Vagina (tissue), 2 donors: Measurements from ENCODE around the gene RPS6KA2.

ENCODE experiments used
- POLR2A ChIP-seq, 2 donors: fragments of 450-650 bp; IDR thresholded peaks; one replicate each; pipeline ENCODE4 v1.6.1; 2017; ENCODE audit warnings: antibody characterized with exemption in 2 of 2, mild to moderate bottlenecking in 2 of 2, moderate library complexity in 2 of 2
- POLR2AphosphoS5 ChIP-seq, 2 donors: sonication (generic); formaldehyde crosslinking; IDR thresholded peaks; one replicate each; pipeline ENCODE4 v1.9.0; 2017; ENCODE audit warnings: antibody characterized with exemption in 2 of 2, mild to moderate bottlenecking in 2 of 2, low read depth in 1 of 2; ENCODE audit not compliant: insufficient read depth in 1 of 2
- TF ChIP-seq, protein P1 (sequence below), 3 experiments: fragments of 450-650 bp in 2 of 3; fragments of 200-600 bp in 1 of 3; sonication (generic) in 1 of 3; IDR thresholded peaks; one replicate each; pipeline ENCODE4 v1.5.1; 2017 to 2019; ENCODE audit warnings: antibody characterized with exemption in 3 of 3, mild to moderate bottlenecking in 2 of 3, moderate library complexity in 2 of 3

DNA sequence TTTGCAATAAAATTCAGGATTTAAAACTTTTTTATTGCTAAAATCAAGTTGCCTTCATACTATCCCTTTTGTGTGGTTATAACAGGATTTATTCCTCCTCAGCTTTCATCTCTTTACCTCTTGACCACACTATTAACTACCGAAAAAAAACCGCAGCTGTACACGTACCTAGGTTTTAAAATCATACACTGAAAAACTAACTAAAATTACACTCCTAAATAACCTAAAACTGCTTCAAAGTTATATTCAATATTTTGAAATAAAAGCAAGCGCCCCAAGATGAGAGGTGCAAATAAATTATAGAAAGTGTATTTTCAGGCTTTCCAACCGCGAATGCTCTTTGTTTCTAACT is 245.7 kb downstream of the RPS6KA2 start:
- TF ChIP-seq POLR2AphosphoS5 (IDR thresholded peaks at IDR 0.05; ENCODE audit: insufficient read depth in 1 of 2, low read depth in 1 of 2) (no peak), POLR2A (IDR thresholded peaks at IDR 0.05) (no peak)
- TF ChIP-seq, protein P1, sequence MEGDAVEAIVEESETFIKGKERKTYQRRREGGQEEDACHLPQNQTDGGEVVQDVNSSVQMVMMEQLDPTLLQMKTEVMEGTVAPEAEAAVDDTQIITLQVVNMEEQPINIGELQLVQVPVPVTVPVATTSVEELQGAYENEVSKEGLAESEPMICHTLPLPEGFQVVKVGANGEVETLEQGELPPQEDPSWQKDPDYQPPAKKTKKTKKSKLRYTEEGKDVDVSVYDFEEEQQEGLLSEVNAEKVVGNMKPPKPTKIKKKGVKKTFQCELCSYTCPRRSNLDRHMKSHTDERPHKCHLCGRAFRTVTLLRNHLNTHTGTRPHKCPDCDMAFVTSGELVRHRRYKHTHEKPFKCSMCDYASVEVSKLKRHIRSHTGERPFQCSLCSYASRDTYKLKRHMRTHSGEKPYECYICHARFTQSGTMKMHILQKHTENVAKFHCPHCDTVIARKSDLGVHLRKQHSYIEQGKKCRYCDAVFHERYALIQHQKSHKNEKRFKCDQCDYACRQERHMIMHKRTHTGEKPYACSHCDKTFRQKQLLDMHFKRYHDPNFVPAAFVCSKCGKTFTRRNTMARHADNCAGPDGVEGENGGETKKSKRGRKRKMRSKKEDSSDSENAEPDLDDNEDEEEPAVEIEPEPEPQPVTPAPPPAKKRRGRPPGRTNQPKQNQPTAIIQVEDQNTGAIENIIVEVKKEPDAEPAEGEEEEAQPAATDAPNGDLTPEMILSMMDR (IDR thresholded peaks at IDR 0.05): no peak
